SW480 (cell line): ENCODE results near the gene FGFR2.

Source experiments
- DNase-seq: peaks from one replicate; pipeline ENCODE4 v3.0.0-alpha.2; 2016; ENCODE audit warnings: low spot score

The FGFR2 gene

DNA sequence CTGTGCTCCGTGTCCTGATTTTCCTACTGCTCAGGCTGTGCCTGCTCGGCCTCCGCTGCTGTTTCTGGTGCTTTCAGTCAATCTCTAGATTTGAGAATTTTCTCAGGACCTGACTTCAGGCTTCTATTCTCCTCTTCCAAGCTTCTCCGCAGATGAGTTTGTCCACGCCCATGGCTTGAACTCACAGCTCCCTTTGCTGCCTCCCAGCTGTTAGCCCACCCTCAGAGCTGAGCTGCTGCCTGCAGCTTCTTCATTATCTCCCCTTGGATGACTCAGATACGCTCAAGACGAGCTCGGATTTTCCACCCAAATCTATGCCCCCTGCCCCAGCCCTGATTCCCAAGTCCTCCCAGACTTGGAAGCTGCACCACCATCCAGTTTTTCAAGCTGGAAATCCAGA lies 104.7 kb downstream of the FGFR2 start:
- DNase-seq = no peak

DNA sequence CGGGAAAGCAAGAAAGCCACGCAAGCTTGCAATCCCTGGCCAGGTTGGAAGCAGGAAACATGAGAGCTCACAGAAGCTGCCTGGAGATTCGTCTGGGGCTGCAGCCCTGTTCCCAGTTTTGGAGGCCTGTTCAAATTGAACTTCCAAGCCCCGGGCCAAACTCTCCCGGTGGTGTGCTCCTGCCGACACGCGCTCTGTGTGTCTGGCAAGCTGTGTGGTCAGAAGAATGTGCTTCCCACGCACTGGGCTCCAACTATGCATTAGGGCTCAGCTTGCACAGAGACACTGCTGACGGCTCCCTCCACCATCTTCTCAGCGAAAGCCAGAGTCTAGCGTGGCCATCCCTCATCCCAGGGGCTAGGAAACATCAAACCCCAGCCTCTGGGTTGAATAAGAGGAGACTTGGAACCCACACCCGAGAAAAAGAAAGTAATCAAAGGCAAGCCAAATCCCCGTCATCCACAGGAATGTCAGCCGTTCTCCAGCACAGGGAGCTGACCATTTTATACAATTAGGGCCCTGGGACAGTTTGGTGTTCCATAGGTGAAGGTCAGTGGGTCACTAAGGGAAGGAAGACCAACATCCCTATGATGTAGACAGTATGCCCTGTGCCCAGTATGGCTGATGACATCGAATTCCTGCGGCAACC lies 107.2 kb downstream of the FGFR2 start:
- DNase-seq = no peak

DNA sequence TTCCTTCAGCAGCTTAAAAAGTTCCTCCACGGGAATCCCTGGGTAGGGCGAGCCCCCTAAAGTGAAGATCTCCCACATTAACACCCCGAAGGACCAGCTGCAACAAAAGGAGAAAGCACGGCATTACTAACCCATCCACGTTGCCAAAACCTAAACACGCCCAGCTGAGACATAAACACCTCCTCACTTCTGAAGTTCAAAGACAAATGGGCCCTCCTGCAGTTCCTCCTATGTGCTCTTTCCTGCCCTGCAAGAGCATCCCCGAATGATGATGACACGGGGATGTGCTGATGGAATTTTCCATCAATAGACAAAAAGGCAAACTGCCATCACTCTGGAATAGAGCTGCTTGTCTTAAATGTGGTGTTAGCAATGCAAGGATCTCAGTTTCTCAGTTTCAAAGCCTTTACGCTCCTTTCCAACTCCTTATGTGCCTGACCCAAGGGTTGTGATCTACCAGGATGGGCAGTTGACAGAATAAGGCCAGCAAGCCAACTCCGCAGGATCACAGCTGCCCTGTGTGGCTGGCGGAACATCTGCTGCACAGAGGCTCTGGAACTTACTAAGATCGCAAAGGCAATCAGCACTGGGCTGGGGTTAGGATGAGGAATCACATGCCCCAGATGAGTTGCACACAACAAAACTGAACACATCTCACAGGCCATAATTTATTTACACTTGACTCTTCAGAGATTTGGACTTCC lies 112.7 kb downstream of the FGFR2 start:
- no peak for DNase-seq

GRCh38 chr10:121484816-121485215 lies 113.4 kb downstream of the FGFR2 start:
- no peak for DNase-seq

DNA sequence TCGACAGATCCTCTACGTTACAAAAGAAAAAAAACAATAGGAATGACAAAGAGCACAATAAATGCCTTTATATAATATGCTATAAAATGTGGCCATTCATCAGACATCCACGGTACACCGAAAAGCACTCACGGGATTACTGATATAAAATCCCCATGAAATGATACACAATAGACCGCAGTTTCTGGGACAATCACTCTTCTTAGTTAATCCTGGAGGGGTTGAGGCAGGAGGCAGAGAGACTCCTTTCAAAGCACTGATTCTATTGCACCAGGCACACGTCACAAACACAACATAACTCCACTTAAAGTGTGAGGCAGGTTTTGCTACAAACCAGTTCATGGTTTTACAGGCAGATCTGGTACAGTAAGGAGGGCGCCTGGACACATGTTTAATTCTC lies 113.8 kb downstream of the FGFR2 start:
- no peak for DNase-seq

- no peak for DNase-seq
Observed at GRCh38 chr10:121481180-121481579, 117.1 kb downstream of the FGFR2 start.

GRCh38 chr10:121478556-121478955 lies 119.7 kb downstream of the FGFR2 start:
- no peak for DNase-seq

GRCh38 chr10:121469797-121470606 lies 128.2 kb downstream of the FGFR2 start:
- no peak for DNase-seq

- no peak for DNase-seq
Observed at GRCh38 chr10:121468726-121469125, 129.5 kb downstream of the FGFR2 start.

GRCh38 chr10:121466424-121466823 lies 131.8 kb downstream of the FGFR2 start:
- no peak for DNase-seq

- DNase-seq = no peak
Observed at GRCh38 chr10:121465215-121465614, 133.0 kb downstream of the FGFR2 start.

- no peak for DNase-seq
Observed at GRCh38 chr10:121464517-121464916, 133.7 kb downstream of the FGFR2 start.

DNA sequence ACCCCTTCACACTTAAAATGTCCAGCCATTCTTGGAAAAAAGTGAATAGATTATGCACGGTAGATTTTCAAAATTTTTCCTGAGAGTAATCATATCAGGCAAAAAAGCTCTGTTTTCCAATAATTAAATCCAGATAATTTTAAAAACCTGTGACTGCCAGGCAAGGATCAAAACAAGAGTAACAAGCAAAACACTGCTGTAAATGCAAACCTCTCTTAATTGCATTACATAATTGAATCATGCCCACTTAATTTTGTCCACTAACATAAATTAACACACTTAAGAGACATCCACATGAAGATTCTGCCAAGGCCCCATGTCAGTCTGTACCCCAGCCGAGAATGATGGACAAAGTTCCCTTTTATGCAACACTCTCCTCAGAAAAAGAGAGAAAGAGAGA lies 135.3 kb downstream of the FGFR2 start:
- no peak for DNase-seq

DNA sequence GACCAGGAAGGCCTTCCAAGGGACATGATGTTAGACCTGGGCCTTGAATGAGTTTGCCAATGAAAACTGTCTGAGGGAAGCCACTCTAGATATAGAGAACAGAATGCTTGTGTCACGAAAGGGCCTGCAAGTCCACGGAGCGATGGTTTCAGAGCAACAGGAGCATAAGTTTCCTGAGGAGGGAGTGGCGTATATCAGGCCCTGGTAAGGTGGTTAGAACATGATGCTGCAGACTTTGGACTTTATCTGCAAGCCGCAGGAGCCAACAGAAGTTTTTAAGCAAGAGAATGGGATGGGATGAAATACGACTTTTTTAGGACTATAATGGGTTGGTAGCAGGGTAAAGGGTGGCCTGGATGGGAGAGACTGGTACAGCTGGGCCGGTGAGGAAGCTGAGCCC lies 136.0 kb downstream of the FGFR2 start:
- DNase-seq = no peak

DNA sequence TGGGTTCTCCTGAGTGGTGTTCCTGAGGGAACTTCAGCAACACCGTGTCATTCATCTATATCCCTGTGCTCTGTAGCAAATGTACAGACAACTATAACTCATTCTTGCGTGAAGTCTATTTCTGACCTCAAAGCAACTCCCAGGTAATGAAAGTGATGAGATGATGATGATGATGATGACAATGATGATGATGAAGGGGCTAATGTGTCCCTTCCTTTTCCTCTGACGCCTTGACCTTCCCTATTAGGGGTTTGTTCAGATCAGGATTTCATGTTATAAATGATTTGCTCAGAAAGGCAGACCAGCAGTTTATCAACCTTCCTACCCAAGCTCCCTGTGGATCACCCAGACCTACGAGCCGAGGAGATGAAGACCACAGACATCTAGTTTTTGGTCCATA lies 136.9 kb downstream of the FGFR2 start:
- DNase-seq = no peak

- DNase-seq = no peak
Observed at GRCh38 chr10:121460733-121461132, 137.5 kb downstream of the FGFR2 start.

GRCh38 chr10:121459622-121460453 lies 138.4 kb downstream of the FGFR2 start:
- no peak for DNase-seq

DNA sequence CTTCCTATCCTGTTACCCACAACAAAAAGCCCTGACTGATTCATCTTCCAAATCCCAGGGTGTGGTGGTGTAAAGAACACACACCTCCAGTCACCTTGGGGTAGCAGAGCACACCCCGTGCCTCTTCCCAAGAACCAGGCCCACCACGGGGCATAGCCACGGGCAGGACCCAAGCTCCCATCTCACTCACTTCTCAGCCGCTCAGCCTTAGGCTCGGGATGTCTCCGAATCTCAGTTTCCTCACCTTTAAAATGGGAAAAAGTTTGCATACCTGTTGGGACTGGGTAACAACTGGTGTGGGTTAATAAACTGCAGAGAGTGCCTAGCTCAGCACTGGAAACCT lies 139.0 kb downstream of the FGFR2 start:
- DNase-seq = peak; percentile 34

DNA sequence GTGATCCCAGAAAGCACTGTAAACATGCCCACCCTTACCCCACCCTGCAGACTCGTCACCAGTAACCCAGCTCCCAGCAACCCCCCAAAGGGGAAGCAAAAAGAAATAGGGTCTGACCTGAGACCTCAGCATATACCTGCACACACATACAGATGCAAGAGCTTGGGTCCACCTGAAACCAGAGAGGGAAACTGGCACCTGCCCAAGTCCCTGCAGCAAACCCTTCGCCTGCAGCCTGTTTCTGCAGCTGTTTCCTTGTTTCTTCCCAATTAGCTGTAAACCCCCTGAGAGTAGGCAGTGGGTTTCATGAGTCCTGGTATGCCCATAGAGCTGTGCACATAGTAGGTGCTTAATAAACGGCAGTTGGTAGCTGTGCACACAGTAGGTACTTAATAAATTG lies 140.5 kb downstream of the FGFR2 start:
- no peak for DNase-seq

DNA sequence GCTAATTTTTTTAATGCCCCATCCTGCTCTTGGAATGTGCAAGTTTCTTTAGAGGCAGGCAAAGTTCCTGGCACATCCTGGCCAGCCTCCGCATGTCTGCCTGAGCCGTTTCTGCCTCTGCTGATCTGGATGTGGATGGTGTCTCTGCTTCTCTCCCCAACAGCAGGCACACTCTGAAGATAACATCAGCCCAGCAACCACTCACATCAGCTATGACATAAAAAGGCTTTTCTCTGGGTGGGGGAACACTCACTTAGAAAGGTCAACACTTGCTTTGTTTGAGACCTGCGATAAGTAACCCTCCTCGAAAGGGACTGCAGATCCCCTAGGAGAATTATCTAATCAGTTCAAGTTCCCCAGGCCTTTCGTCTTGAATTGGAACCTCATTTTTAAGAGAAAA lies 142.9 kb downstream of the FGFR2 start:
- DNase-seq = no peak

DNA sequence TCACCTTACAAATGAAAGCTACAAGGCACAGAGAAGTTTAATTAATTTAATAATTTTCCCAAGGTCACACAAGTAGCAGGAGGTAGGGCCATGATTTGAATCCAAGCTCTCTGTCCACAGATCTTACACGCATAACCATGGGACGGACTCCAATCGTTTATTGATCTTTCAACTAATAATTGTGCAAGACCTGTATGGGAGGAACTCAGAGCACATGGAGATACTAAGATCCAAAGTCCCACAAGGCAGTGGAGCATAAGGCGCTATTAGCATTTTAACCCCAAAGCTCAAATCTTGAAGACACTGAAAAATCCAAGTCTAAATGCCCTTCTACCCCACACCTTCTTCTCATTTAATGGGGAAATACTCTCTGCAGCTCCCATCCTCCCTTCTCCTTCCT lies 143.5 kb downstream of the FGFR2 start:
- no peak for DNase-seq

GRCh38 chr10:121453160-121453559 lies 145.1 kb downstream of the FGFR2 start:
- no peak for DNase-seq
